HG03439 (cell line): ENCODE results near the gene WHRN.
A peak's percentile ranks its signal among the peaks of the same experiment; 100 is the strongest.

Experiments used
- ATAC-seq: cut with Tn5 transposase; IDR thresholded peaks from one replicate; pipeline ENCODE4 v1.9.1; 2021; ENCODE audit warnings: mild to moderate bottlenecking, moderate library complexity; ENCODE audit not compliant: unreplicated experiment

Gene WHRN

DNA sequence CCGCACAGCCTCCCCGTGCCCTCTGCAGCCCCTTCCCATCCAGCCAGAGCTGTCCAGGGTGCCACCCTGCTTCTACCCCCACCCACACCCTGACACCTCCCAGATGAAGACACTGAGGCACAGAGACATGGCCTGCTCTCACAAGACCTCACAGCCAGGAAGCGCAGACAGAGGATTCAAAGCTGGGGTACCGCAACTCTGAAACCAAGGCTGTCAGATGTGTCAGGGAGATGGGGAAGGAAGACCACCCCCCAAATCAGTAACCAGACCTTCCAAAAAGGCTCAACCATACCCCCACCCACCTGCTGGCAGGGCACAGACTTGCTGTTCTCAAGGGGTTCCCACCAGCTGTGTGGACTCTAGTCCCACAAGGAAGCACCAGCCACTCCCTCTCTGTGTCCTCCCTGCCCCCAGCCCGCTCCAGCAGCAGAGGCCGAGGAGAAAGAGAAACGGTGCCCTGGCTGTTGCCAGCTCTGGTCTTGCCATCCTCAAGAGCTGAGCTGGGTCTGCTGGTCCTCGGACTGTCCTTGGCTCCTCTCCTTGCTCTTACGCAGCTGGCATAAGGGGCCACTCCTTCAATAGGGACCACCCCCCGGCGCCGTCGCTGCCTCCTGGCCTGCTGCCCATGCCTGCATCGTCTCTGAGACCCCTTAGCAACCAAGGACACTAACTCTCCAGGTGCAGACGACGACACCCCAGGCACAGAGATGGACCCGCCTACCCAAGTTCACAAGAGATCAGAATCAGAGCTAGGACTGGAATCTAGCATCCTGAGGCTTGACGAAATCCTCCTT is 118.2 kb downstream of the WHRN start:
- ATAC-seq, result no peak

DNA sequence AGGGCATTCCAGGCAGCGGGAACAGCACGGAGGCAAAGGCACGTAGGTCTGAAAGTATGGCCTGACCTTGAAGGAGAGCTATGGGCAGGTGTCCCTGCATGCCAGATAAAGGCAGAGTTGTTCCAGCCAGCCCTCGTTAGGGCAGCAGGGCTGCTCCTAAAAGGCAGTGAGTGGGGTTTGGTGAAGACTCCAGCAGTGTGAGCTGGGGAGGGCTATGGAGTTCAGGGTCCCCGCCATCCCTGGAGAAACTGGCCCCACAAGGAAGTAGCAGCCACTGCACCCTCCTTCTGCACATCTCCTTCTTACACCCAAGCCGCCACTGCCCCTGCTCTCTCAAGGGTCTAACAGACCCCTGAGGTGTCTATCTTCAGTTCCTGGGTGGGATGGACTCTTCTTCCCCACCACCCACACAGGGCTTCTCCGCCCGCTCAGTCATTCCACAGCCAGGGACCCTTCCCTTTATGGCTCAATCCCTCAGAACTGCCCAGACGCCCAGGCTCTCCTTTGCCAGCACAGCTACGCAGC is 118.8 kb downstream of the WHRN start:
- no peak for ATAC-seq

DNA sequence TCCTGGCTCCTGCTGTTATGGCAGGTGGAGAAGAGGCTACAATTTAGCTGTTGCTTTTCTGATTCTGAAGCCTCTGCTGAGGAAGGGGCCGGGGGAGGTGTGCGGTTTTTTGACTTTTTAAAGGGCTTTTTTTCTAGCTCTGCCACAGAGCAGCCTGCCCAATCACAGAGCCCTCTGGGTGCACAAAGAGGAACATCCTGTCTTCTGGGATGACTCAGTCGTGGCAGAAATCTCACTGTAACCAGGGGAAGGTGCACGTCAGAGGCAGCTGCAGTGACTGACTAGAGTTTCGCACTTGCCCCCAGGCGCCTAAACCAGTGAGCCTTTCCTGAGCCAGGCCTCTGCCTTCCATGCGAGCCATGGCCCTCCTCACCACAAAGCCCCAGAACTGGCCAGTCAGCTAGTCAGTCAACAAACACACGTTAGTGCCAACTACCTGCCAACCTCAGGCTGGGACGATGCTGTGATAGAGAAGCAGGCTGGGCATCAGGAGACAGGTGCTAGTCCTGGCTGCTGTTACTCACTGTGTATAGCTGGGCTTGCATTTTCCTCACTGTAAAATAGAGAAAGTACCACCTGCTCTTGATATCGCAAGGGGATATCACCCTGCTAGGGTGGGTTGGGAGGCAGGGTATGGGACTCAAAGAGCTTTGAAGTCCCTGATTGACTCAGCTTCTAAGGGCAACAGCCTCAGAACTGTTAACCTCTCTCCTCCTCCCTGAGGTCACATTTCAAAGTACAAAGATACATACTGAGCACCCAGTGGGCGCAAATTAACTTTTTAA is 119.7 kb downstream of the WHRN start:
- peak; percentile 81 for ATAC-seq

DNA sequence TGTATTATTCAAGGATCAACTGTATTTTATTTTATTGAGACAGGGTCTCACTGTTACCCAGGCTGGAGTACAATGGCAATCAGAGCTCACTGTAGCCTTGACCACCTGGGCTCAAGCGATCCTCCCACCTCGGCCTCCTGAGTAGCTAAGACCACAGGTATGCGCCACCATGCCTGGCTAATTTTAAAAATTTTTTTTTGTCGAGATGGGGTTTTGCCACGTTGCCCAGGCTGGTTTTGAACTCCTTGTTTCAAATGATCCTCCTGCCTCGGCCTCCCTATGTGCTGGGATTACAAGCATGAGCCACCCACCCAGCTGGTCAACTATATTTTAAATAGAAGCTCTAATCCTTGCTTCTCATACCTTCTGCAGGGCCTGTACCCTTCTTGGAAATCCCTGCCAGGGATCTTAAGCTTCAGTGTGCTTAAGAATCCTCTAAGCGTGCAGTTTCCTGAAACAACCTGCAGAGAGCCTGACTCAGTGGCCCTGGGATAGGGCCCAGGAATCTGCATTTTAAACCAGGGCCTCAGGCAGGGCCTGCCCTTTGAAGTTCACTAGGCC is 120.4 kb downstream of the WHRN start:
- ATAC-seq, result no peak

DNA sequence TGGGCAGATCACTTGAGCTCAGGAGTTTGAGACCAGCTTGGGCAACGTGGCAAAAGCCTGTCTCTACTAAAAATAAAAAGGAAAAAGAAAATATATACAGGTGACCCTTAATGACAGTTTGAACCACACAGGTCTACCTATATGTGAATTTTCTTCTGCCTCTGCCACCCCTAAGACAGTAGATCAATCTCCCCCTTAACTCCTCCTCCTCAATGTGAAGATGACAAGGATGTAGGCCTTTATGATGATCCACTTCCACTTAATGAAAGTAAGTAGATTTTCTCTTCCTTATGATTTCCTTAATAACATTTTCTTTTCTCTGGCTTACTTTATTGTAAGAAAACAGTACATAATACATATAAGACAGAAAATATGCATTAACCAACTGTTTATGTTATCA is 120.9 kb downstream of the WHRN start:
- no peak for ATAC-seq

DNA sequence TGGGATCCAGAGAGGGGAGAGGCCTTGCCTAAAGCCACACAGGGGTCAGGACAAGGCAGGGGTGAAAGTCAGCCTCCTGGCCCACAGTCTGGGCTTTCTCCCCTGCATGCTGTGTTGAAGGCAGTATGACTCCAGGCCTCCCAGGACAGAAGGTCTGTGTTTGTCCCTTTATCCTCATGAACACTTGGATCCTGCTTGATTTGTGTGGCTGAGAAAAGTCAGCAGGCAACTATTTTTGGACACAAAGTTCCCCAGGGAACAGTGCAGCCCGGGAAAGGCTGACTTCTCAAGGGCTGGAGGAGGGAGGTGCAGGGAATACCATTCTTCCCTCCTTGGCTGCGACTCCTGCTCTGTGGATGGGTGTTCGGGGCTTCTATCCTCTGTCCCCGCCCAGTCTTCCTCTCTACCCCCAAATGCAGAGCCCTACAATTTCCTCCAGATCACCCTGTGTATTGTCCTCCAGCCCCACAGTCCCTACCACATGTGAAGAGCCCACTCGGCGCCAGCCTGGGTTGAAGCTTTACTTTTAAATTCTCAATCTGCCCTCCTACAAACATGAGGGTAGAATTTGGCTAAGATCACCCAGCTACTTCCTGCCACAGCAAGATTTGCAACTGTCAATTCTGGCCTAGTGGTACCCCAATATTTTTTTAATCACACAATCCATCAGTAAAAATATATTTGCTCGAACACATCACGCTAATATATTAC is 121.6 kb downstream of the WHRN start:
- no peak for ATAC-seq

DNA sequence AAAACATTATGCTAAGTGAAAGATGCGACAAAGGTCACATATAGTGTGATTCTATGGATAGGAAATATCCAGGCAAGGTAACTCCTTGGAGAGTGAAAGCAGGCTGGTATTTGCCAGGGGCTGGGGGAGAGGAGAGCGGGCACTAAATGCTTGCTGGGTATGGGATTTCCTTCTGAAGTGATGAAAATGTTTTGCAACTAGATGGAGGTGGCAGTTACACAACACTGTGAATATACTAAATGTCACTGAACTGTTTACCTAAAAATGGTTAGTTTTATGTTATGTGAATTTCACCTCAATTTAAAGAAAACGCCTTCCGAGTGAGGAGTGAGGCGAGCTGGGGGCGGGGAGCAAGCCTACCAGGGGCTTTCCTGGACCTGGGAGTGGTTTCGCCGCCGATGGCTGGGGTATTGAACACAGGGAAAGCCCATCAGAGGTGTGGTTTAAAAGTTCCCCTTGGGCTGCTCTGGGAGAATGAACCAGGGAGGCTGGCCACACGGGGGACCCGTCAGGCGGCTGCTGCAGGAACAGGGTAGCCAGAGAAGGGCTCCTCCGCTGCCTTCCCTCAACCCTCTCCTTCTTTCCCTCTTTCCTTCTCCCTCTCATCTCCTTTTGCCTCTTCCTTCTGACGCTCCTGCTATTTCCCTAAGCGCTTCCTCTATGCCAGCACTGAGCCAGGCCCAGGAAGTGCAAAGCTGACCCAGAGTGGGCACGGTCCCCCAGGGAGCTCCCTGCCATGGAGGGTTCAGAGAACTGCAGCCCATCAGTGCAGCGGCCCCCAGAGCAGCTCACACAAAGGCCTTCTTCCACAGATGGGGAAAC is 122.4 kb downstream of the WHRN start:
- no peak for ATAC-seq

DNA sequence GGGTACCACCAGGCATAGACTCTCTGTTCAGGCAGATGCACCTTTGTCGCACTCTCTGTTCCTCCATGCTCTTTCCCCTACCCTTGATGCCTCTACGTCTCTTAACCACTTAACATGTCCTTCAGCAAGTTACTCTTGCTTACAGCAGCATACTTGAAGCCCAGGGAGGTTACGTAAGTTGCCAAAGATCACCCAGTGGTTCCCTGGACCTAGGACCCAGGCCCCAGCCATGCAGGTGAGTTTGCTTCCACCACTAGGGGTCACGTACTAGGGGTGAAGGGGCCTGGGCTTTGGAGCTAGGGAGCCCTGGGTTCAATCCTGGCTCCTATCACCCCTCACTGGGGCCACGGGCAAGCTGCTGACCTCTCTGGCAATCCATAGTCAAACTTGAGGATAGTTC is 126.4 kb downstream of the WHRN start:
- no peak for ATAC-seq

DNA sequence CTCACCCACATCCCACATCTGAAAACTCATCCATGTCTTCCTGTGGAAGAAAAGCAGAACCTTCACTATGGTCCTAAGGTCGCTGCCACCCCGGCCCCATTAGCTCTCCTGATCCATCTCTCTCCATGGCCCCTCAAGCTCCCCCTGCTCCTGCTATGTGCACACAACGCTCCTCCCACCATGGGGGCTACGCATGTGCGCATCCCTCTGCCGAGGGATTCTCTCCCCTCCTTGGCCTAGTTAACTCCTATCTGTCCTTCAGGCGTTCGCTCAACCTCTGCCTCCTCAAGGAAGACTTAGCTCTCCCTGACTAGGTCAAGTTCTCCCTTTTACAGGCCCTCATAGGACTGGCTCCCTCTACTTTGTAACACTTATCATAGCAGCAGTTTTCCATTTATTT is 127.3 kb downstream of the WHRN start:
- ATAC-seq, result no peak

DNA sequence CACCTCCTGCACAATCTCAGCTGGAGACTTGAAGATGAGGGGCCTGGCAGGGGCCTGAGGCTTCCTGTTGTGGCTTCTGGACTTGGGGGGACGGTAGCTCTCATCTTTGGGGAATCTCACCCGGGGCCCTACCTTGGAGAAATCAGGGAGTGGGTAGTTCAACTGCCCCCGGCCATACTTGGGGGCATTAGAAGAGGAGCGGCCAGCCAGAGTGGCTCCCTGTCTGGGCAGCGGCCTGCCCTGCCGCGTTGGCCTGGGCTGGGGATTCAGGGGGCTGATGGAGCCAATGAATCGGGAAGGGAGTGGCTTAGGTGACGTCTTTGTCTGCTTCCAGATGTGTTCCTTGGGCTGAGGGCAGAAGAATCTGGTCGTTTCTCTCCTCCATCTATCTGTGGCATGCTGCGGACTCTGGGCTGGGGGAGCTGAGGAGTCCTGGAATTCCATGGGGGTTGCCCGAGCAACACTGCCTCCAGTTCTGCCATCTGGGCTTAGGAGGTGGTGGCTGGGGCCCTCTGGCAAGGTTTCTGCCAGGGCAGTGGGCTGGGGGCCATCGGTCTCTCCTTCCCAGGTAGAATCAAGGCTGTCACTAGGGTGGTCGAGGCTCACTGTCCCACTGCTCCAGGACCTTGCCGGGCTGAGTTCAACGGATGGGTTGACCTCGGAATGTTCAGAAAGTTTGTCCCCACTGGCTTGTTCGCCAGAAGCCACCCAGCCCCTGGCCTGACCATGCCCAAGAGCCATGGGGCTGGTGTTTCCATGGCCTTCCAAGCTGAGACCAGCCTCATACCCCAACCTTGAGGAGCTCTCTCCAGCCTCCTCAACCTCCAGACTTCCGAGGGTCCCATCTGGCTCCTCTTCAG is 128.5 kb downstream of the WHRN start:
- ATAC-seq, result no peak

DNA sequence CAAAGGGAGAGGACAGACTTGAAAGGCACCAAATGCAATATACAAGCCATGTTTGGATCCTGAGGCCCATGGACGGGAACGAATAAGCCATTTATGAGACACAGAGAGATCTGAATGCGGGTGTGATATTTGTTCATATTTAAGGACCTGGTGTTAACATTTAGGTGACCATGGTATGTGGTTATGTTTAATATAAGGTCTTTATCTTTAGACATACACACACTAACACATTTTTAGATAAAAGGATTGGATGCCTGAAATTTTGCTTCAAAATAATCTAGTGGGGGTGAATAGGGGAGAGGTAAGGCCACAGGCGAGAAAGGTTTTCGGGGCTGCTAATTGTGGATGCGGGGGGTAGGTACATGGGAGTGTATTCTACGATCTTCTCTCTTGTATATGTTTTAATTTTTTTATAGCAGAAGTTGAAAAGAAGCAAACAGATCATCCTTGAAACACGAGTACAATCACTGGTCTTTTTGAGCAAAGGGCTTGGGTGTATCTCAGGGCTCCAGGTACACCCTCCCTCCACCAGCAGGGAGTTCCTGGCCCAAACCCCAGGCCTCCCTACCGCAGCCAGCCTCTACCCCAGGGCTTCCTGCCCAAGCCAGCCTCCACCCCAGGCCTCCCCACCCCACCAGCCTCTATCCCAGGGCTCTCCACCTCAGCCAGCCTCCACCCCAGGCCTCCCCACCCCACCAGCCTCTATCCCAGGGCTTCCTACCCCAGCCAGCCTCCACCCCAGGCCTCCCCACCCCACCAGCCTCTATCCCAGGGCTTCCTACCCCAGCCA is 129.7 kb downstream of the WHRN start:
- ATAC-seq, result no peak

DNA sequence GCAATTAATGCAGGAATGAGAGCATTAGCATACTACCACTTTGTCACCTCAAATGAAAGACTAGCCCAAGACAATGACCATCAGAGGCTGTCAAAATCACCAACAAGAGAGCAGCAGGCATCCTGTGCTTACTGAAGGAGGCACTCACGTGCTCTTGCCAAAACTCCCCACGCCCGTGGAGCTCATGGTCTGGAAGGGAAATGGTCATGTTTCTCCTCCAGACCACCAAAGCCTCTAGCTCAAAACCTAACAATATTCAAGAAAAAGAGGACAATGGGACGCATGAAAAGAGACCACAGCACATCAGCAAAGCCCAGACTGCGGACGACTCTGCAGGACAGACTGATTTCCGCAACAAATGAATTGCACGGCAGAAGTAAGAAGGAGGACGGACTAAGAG is 130.3 kb downstream of the WHRN start:
- ATAC-seq, result no peak

DNA sequence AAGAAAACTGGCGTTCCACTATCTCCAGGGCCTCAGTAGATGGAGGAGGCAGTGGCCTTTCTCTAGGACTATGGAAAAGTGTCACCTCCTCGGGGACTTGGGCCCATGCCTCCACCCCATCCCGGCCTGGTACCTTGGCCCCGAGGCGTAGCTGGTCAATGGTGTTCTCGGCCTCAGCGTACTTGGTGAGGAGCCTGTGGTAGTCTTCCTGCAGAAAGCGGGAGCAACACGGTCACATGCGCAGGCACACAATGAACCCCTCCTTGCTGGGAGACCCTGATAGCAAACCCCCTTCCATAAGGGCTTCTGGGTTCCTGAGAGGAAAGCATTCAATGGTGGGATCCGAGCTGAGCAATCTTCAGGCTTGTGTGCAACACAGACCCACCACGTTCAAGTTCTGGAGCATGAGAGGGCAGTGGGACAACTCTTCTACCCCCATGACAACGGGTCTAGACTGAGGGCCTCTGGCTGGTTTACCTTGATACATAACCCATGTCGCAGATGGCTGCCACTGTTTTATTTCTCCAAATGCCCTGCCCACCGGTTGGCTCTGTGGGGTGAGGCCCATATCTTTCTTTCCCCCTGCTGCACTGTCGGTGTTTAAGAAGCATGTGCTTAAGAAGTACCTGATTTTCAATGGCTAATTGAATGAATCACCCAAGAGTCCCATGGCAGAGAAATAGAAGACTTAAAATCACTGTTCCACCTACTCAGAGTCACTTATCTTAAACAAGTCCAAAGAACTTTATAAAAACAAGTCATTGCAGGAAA is 131.1 kb downstream of the WHRN start:
- ATAC-seq, result no peak

DNA sequence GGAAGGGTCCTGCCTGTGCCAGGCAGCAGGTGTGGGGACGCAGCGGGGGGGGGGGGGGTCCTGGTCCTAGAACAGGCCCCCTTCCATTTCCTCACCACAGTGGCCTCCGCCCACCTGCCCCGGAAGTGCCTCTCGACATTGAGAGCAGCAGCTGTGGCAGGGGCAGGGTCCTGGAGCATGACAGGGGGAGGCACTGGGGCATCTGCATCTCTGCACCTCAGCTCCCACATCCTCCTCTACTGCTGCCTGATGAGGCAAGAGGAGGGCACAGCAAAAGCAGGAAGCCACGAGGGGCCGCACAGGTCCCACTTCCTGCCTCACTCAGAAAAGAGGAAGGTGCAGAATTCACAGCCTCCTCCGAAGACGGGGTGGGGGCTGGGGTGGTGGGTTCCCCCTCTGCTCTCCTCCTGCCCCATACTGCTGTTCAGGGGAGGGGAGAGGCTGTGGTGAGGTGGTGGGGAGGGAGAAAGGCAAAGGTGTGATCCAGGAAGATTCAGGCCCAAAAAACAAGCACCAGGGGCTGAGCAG is 132.3 kb downstream of the WHRN start:
- ATAC-seq, result peak; percentile 90

DNA sequence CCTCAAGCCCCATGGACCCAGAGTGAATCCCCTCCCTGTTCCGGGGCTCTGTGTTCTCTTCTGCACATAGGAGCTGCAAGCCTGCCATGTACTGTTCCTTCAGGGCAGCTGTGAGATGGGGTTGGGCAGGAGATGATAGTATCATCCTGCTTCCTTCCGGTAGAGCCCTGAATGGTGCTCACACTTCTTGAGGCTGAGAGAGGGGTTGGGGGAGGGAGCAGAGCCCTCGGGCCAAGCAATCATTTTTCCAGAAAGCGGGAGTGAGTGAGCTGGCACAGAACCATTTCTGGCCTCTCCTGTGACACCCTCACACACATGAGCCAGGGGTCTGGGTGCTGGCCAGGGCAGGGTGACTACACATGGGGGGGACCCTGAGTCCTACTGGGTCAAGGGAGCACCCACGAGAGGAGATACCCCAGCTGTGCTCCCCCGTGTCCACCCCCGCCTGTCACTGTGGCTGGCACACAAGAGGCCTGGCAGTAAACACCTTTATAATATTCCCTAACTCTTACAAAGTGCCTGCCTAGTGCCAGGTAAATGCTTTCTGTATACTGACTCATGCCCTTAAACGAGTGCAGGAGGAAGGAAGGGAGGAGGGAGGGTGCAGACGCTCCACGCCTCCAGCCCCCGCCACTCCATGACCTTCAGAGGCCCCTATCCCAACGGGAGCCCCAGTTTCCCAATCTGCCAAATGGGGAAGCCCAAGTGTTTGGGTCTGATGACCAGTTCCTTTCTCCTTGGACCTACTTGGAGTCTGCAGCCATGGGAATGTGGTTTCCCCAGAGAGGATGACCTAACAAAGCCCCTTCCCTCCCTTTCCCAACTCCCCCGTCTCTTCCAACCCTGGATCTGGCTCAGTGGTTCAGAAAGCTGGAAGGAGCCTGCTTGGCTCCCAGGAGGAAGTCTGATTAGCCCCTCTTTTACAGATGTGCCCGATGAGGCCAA is 133.0 kb downstream of the WHRN start:
- ATAC-seq, result no peak

DNA sequence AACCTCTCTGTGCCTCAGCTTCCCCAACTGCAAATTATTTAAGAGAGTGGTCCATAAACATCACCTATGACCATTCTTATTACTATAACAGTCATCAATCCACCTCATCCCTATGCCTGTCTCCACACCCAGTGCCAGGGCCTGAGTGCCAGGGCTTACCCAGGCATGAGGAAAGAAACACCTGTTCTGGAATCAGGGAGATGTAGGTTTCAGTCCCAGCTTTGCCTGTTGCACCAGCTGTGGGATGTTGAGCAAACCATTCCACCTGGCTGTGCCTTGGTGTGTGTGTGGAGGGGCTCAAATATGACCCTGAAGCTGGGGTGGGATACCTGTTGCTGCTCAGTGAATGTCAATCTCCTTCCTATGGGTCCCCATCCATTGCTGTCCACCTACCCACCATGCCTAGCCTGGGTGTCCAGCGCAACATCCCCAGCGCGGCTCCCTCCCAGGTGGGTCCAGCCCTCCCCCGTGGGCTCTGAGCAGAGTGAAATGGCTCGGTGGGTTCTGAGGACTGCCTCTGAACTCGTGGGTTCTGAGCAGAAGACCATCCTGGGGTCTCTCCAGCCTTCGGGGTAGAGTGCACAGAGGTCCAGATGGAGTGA is 133.8 kb downstream of the WHRN start:
- no peak for ATAC-seq
